Sigmoid colon (tissue), 7 donors: ENCODE results near the gene HVCN1. TPM values are rescaled to one million over a fixed set of nuclear protein-coding genes. Genes with fewer than 3 reads are reported as not detected.

Source experiments
- DNase-seq: peaks from one replicate; pipeline ENCODE4 v3.0.0-alpha.2; 2019
- H3K27ac ChIP-seq, 4 donors: fragments of 200-600 bp; sonication (generic); one replicate each; pipeline ENCODE4 v1.5.1; 2016 to 2019; ENCODE audit warnings: mild to moderate bottlenecking in 1 of 4
- H3K27me3 ChIP-seq, 3 donors: fragments of 200-600 bp; sonication (generic); one replicate each; pipeline ENCODE4 v1.5.1; 2019; ENCODE audit warnings: mild to moderate bottlenecking in 1 of 3
- H3K36me3 ChIP-seq, 4 donors: fragments of 200-600 bp; sonication (generic); one replicate each; pipeline ENCODE4 v1.5.1; 2016 to 2019
- H3K4me1 ChIP-seq, 4 donors: fragments of 200-600 bp; sonication (generic); one replicate each; pipeline ENCODE4 v1.5.1; 2017 to 2019
- H3K4me3 ChIP-seq, 4 donors: fragments of 200-600 bp; sonication (generic); one replicate each; pipeline ENCODE4 v1.5.1; 2017 to 2019; ENCODE audit warnings: mild to moderate bottlenecking in 2 of 4, moderate library complexity in 1 of 4
- H3K9me3 ChIP-seq, 4 donors: fragments of 200-600 bp in 3 of 4; sonication (generic) in 3 of 4; one replicate each; pipeline versions ENCODE4 v1.5.1 to v1.6.1; 2013 to 2019
- EP300 ChIP-seq, 4 donors: sonication (generic); formaldehyde crosslinking; IDR thresholded peaks; one replicate each; pipeline ENCODE4 v1.6.1; 2017; ENCODE audit warnings: antibody characterized with exemption in 4 of 4
- POLR2A ChIP-seq, 2 donors: fragments of 450-650 bp; IDR thresholded peaks; one replicate each; pipeline ENCODE4 v1.6.1; 2016; ENCODE audit warnings: antibody characterized with exemption in 2 of 2, mild to moderate bottlenecking in 2 of 2, moderate library complexity in 2 of 2
- POLR2AphosphoS5 ChIP-seq, 4 donors: sonication (generic); formaldehyde crosslinking; IDR thresholded peaks; one replicate each; pipeline ENCODE4 v1.6.1; 2017; ENCODE audit warnings: antibody characterized with exemption in 4 of 4
- whole genome bisulfite sequencing, 2 donors: extraction: QIAGEN DNeasy Blood & Tissue Kit; methylation state at CpG; one replicate each; pipeline ENCODE4 v1.1.7; 2013; 5-methylcytosine and 5-hydroxymethylcytosine counted together
- intact Hi-C: fragments of 100-400 bp; cut with DNase I; formaldehyde crosslinking; loops from one replicate; pipeline ENCODE4 v1.15.1; 2023
- polyA plus RNA-seq, 3 donors: library from polyadenylated mRNA; stranded (reverse); fragments of 200-250 nt; gene quantifications; one replicate each; pipeline ENCODE4 v1.2.3, GENCODE V29; 2013
- total RNA-seq, 4 donors: library from RNA; depleted of rRNA; stranded (reverse); fragments of >200 nt; gene quantifications; one replicate each; pipeline ENCODE4 v1.1.0, GENCODE V29; 2016
- TF ChIP-seq, protein P1 (sequence below), 4 experiments: fragments of 450-650 bp in 3 of 4; fragments of 200-600 bp in 1 of 4; IDR thresholded peaks; one replicate each; pipeline ENCODE4 v1.5.1; 2016 to 2019; ENCODE audit warnings: antibody characterized with exemption in 4 of 4, mild to moderate bottlenecking in 3 of 4, moderate library complexity in 2 of 4
- donor health status: healthy with polysubstance abuse.
- donor health status: Bipolar disorder and iron deficiency.
- donor health status: healthy.

Gene HVCN1
- total and polyA plus RNA-seq, 7 donors, result 1.8 to 26.3 (median 5.7) TPM

DNA sequence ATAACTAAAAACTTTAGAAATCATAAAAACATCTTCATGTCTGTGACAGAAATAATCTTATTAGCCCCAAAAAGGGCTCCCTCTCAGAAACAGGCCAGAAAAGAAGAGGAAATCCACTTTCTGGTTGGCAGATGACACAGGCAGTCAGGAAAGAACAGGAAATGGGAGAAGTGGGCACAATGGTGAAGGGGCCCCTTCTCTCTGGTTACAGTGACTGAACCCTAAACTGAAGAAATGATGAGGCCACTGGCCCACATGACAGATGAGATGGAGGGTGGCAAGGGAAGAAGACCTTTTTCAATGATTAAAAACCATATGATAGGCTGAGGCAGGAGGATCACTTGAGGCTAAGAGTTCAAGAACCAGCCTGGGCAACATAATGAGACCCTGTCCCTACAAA lies 53.9 kb downstream of the HVCN1 start:
- Histone ChIP-seq H3K27me3 (no peaks in the 10 kb centered on the region), H3K4me3 (no peak overlapping the region), H3K36me3 (peaks cover 0 to 49% (median 10%) of the 10 kb centered on the region in 4 donors), H3K4me1 (peaks cover 0 to 17% (median 9%) of the 10 kb centered on the region in 4 donors), H3K27ac (no peak overlapping the region), H3K9me3 (no peaks in the 10 kb centered on the region)
- DNase-seq, result no peak
- TF ChIP-seq POLR2AphosphoS5 (IDR thresholded peaks at IDR 0.05), result no peak
- TF ChIP-seq, protein P1, sequence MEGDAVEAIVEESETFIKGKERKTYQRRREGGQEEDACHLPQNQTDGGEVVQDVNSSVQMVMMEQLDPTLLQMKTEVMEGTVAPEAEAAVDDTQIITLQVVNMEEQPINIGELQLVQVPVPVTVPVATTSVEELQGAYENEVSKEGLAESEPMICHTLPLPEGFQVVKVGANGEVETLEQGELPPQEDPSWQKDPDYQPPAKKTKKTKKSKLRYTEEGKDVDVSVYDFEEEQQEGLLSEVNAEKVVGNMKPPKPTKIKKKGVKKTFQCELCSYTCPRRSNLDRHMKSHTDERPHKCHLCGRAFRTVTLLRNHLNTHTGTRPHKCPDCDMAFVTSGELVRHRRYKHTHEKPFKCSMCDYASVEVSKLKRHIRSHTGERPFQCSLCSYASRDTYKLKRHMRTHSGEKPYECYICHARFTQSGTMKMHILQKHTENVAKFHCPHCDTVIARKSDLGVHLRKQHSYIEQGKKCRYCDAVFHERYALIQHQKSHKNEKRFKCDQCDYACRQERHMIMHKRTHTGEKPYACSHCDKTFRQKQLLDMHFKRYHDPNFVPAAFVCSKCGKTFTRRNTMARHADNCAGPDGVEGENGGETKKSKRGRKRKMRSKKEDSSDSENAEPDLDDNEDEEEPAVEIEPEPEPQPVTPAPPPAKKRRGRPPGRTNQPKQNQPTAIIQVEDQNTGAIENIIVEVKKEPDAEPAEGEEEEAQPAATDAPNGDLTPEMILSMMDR (IDR thresholded peaks at IDR 0.05), result no peak
- no peak for TF ChIP-seq EP300 (IDR thresholded peaks at IDR 0.05)
- TF ChIP-seq POLR2A (IDR thresholded peaks at IDR 0.05), result no peak
- intact Hi-C loops, result no loop called here

DNA sequence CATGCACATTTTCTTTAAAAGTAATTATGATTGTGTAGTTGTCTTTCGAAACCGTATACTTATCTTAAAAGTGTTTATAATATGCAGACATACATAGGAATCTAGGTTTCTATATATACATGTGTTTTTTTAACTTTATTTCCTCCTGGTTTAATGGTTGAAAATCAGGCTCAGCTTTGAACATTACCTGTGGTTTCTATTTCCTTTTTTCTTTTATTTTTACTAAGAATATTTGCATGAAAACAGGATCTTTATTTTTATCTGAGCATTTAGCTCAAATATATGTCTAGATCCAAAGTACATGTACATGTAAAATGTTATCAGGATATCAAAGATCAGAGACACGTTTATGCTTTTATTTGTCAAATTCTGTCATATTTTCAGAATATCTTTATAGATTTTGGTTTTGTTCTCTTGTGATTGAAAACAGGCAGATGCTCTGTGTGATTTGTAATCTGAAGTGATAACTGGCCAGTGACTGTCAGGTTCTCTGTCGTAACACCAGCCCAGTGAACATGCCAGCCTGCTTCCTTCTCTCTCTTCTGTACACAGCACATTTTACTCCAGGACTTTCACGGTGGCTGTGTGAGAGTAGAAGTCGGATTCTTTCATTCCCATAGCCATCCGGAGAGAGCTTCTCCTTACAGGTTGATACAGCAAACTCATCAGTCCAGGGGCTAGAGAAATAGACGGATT lies 61.3 kb downstream of the HVCN1 start:
- Histone ChIP-seq H3K9me3 (no peaks in the 10 kb centered on the region), H3K36me3 (peaks cover 0 to 66% (median 11%) of the 10 kb centered on the region in 4 donors), H3K27me3 (no peaks in the 10 kb centered on the region), H3K4me3 (no peak overlapping the region), H3K4me1 (peaks cover 0 to 5% (median 0%) of the 10 kb centered on the region in 4 donors), H3K27ac (no peak overlapping the region)
- 63 to 83% methylated on average over 8 of the region's 8 CpGs for WGBS, 2 donors
- no peak for DNase-seq
- no peak for TF ChIP-seq POLR2A (IDR thresholded peaks at IDR 0.05)
- TF ChIP-seq, protein P1 (IDR thresholded peaks at IDR 0.05), result no peak
- TF ChIP-seq EP300 (IDR thresholded peaks at IDR 0.05), result no peak
- TF ChIP-seq POLR2AphosphoS5 (IDR thresholded peaks at IDR 0.05), result no peak
- intact Hi-C loops, result no loop called here

DNA sequence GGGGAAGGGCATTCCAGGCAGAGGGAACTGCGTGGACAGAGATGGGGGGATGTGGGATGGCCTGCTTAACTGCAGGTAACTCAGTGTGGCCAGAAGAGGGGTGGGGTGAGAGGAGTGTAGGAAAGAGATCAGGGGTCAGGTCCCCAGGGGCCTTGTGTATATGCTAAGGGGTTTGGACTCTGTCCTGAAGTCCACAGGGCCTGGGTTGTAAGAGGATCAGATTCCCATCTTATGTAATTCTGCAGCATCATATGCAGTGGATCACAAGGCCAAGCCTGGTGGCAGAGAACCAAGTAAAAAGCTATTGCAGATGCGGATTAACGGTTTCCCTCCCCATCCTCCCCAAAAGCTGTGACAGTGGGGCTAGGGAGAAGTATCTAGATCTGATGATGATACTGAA lies 66.3 kb downstream of the HVCN1 start:
- Histone ChIP-seq H3K36me3 (peaks cover 0 to 28% (median 2%) of the 10 kb centered on the region in 4 donors), H3K9me3 (no peaks in the 10 kb centered on the region), H3K4me1 (peaks cover 0 to 5% (median 0%) of the 10 kb centered on the region in 4 donors), H3K27me3 (no peaks in the 10 kb centered on the region), H3K27ac (no peak overlapping the region), H3K4me3 (no peak overlapping the region)
- intact Hi-C loops, result no loop called here
- DNase-seq, result no peak
- no peak for TF ChIP-seq POLR2A (IDR thresholded peaks at IDR 0.05)
- no peak for TF ChIP-seq POLR2AphosphoS5 (IDR thresholded peaks at IDR 0.05)
- TF ChIP-seq EP300 (IDR thresholded peaks at IDR 0.05), result no peak
- TF ChIP-seq, protein P1 (IDR thresholded peaks at IDR 0.05), result no peak
- 95 to 96% methylated on average over 3 of the region's 3 CpGs for WGBS, 2 donors

DNA sequence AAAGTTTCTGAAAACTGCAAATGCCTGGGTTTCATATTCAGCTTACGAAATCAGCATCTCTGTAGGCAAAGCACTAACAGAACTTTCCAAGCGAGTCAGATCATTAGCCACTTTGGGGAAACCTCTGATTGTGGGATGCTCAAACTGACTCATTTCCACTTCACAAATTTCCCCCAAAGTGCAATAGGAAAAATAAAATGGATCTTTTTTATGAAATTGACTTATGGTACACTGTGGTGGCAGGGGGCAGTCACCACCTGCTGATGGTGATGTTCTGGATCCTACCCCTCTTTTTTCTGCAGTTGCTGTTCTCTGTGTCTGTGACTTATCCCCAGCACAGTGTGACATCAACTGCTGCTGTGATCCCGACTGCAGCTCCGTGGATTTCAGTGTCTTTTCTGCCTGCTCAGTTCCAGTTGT lies 69.4 kb downstream of the HVCN1 start:
- 73 to 90% methylated on average over 4 of the region's 4 CpGs for WGBS, 2 donors
- H3K4me3 ChIP-seq, result no peak overlapping the region
- no peak for TF ChIP-seq POLR2AphosphoS5 (IDR thresholded peaks at IDR 0.05)
- intact Hi-C loops, result loop anchor here (10.0 kb wide), 1 partner anchor 205 kb away; no protein-coding TSS in a partner anchor
- no peaks in the 10 kb centered on the region for H3K27me3 ChIP-seq
- H3K36me3 ChIP-seq, result peaks cover 0 to 19% (median 0%) of the 10 kb centered on the region in 4 donors
- peaks cover 0 to 6% (median 3%) of the 10 kb centered on the region in 4 donors for H3K4me1 ChIP-seq
- no peak overlapping the region for H3K27ac ChIP-seq
- DNase-seq, result no peak
- no peaks in the 10 kb centered on the region for H3K9me3 ChIP-seq

DNA sequence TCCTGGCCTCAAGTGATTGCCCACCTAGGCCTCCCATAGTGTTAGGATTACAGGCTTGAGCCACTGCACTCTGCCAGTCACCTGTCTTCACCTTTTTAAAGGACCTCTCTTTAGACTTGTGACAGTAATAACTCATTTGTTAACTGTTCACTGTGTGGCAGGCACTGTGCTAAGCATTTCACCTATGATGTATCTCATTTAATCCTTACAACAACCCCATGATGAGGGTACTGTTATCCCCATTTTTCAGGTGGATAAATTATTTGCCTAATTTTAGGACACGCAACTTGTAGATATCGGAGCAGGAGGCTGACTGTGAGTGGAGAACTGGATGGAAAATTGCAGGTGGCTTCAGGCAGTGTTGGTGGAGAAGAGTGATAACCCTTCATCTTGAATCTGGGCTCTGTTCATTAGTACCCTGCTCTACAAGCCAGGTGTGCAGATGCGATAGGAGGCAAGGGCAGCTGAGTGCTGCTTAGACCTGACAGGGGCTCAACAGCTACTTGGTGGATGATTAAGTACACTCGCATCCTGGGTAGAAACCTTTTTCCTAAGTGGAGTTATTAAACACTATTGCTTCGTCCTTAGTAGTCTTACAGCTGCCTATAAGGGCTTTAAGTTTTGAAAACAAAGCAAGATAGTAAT lies 72.3 kb downstream of the HVCN1 start:
- TF ChIP-seq POLR2AphosphoS5 (IDR thresholded peaks at IDR 0.05) (no peak), EP300 (IDR thresholded peaks at IDR 0.05) (no peak), POLR2A (IDR thresholded peaks at IDR 0.05) (no peak)
- TF ChIP-seq, protein P1 (IDR thresholded peaks at IDR 0.05), result no peak
- H3K4me1 ChIP-seq, result peaks cover 0 to 10% (median 6%) of the 10 kb centered on the region in 4 donors
- no peak overlapping the region for H3K27ac ChIP-seq
- H3K27me3 ChIP-seq, result no peaks in the 10 kb centered on the region
- intact Hi-C loops, result loop anchor here (10.0 kb wide), 1 partner anchor 208 kb away; no protein-coding TSS in a partner anchor
- H3K9me3 ChIP-seq, result no peaks in the 10 kb centered on the region
- WGBS, 2 donors, result 86 to 96% methylated on average over 5 of the region's 5 CpGs
- DNase-seq, result no peak
- peaks cover 0 to 11% (median 0%) of the 10 kb centered on the region in 4 donors for H3K36me3 ChIP-seq
- H3K4me3 ChIP-seq, result no peak overlapping the region
